Calu3 (cell line): Measurements from ENCODE around the gene LRRC8E. TPM values are rescaled to one million over a fixed set of nuclear protein-coding genes. Genes with fewer than 3 reads are reported as not detected.

ENCODE experiments used
- BruUV-seq: library from RNA; stranded (reverse); fragments of 400-500 nt; replicated peaks from 2 replicates; lab custom pipeline; 2021; lab: Mats Ljungman, UMichigan
- CTCF ChIA-PET: fragments of 300-600 bp; sonication (Branson Sonifier 250); formaldehyde crosslinking; loops from one replicate; lab custom pipeline; 2022; ENCODE audit warnings: antibody characterized with exemption; lab: Charles Lee
- DNase-seq: peaks from one replicate; pipeline ENCODE4 v3.0.0; 2022
- H3K27ac Mint-ChIP-seq: one replicate; pipeline ENCODE4 v1.8.0; 2022; ENCODE audit warnings: mixed read lengths; ENCODE audit not compliant: unreplicated experiment
- H3K27me3 Mint-ChIP-seq: one replicate; pipeline ENCODE4 v1.8.0; 2022; ENCODE audit warnings: mixed read lengths; ENCODE audit not compliant: unreplicated experiment
- H3K36me3 Mint-ChIP-seq: one replicate; pipeline ENCODE4 v1.8.0; 2022; ENCODE audit warnings: mild to moderate bottlenecking, moderate library complexity, mixed read lengths; ENCODE audit not compliant: insufficient read depth, unreplicated experiment
- H3K4me1 Mint-ChIP-seq: one replicate; pipeline ENCODE4 v1.8.0; 2022; ENCODE audit warnings: mild to moderate bottlenecking, low read depth, mixed read lengths; ENCODE audit not compliant: unreplicated experiment
- H3K4me3 Mint-ChIP-seq: one replicate; pipeline ENCODE4 v1.8.0; 2022; ENCODE audit warnings: mild to moderate bottlenecking, low read depth, moderate library complexity, mixed read lengths; ENCODE audit not compliant: unreplicated experiment
- H3K9me3 Mint-ChIP-seq: one replicate; pipeline ENCODE4 v1.8.0; 2022; ENCODE audit warnings: low read depth, mixed read lengths; ENCODE audit not compliant: unreplicated experiment
- intact Hi-C: fragments of 100-400 bp; cut with micrococcal nuclease; formaldehyde crosslinking; loops from one replicate; pipeline ENCODE4 v1.10.0; 2022; ENCODE audit not compliant: unreplicated experiment
- total RNA-seq: library from RNA; stranded (reverse); gene quantifications from 2 replicates; pipeline ENCODE4 v1.2.3, GENCODE V29; 2022
- TF ChIP-seq, protein P1 (sequence below): fragments of 200-600 bp; IDR thresholded peaks from one replicate; pipeline ENCODE4 v1.8.0; 2022; ENCODE audit warnings: antibody characterized with exemption; ENCODE audit not compliant: unreplicated experiment

Gene LRRC8E
- total RNA-seq, 1 experiment from 2014 or later: 8.0 TPM

DNA sequence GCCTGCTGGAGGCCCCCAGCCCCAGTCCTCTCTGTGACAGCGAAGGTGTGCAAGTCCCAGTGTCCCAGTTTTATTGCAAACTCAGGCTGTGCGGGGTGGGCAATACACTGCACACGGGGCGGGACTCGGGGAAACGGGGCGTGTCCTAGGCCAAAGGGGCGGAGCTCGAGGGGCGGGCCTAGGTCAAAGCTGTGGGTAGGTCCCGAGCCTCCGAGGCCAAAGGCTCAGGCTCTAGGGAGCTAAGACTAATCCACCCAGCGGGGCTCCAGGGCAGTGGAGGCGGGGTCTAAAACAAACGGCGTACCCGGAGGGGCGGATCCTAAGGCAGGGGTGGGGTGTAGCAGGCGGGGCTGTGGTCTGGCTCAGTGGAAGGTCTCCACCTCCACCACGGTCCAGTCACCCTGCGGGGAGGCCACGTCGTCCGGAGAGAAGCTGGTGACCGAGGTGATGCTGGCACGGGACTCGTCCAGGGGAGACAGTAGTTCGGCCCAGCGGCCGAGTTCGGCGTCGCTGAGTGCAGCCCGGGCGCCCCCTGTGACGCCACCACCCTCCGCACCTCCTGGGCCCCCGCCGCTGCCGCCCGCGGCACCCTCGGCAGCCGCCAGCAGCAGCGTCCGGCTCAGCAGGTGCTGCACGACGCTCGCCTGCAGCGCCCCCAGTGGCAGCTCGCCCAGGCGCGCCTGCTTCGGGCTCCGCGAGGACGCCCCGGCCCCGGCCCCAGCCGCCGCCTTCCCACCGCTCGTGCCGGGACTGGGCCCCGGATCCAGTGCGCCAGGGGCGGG, 19.4 kb upstream of the LRRC8E start:
- CTCF ChIA-PET: interaction anchor here (1.2 to 1.7 kb wide), 2 partner anchors 11 to 52 kb away, joined by 4 to 11 read pairs; partner anchors contain the start of gene SNAPC2
- TF ChIP-seq, protein P1, sequence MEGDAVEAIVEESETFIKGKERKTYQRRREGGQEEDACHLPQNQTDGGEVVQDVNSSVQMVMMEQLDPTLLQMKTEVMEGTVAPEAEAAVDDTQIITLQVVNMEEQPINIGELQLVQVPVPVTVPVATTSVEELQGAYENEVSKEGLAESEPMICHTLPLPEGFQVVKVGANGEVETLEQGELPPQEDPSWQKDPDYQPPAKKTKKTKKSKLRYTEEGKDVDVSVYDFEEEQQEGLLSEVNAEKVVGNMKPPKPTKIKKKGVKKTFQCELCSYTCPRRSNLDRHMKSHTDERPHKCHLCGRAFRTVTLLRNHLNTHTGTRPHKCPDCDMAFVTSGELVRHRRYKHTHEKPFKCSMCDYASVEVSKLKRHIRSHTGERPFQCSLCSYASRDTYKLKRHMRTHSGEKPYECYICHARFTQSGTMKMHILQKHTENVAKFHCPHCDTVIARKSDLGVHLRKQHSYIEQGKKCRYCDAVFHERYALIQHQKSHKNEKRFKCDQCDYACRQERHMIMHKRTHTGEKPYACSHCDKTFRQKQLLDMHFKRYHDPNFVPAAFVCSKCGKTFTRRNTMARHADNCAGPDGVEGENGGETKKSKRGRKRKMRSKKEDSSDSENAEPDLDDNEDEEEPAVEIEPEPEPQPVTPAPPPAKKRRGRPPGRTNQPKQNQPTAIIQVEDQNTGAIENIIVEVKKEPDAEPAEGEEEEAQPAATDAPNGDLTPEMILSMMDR: peak; percentile 45
- no TSS peak for BruUV-seq
- peak; percentile 70 for DNase-seq
- Mint-ChIP-seq H3K27me3 (no peaks in the 10 kb centered on the region), H3K36me3 (peaks cover 59% of the 10 kb centered on the region), H3K4me3 (peak overlapping the region; percentile 56), H3K27ac (no peak overlapping the region), H3K4me1 (peaks cover 17% of the 10 kb centered on the region), H3K9me3 (no peaks in the 10 kb centered on the region)
- intact Hi-C loops: no loop called here

DNA sequence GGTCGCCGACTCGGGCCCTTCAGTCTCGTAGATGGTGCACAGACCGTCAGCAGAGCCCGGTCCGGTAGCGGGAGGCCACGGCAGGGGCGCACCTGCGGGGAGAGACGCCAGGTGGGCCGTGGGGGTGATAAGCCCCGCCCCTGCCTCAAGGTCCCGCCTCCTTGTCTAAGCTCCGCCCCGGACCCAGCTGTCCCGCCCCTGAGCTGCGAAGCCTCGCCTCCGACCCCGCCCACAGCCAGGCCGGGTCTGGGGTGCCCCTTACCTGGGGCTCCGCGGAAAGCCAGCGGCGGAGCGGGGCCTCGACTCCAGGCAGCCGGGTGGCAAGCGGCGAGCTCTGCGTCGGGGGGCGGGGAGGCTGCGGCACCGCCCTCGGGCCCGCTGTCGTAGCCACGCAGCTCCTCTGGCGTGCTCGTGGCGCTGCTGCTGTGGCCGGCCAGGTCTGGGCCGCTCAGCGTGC, 18.8 kb upstream of the LRRC8E start:
- TF ChIP-seq, protein P1: no peak
- peak; percentile 33 for DNase-seq
- Mint-ChIP-seq H3K4me3 (peak overlapping the region; percentile 56), H3K27me3 (no peaks in the 10 kb centered on the region), H3K36me3 (peaks cover 58% of the 10 kb centered on the region), H3K9me3 (no peaks in the 10 kb centered on the region), H3K27ac (no peak overlapping the region), H3K4me1 (peaks cover 17% of the 10 kb centered on the region)
- intact Hi-C loops: no loop called here
- no TSS peak for BruUV-seq
- CTCF ChIA-PET: interaction anchor here (0.6 to 1.7 kb wide), 3 partner anchors 12 to 51 kb away, joined by 4 to 11 read pairs (median 5); partner anchors contain the start of genes MAP2K7 and SNAPC2

DNA sequence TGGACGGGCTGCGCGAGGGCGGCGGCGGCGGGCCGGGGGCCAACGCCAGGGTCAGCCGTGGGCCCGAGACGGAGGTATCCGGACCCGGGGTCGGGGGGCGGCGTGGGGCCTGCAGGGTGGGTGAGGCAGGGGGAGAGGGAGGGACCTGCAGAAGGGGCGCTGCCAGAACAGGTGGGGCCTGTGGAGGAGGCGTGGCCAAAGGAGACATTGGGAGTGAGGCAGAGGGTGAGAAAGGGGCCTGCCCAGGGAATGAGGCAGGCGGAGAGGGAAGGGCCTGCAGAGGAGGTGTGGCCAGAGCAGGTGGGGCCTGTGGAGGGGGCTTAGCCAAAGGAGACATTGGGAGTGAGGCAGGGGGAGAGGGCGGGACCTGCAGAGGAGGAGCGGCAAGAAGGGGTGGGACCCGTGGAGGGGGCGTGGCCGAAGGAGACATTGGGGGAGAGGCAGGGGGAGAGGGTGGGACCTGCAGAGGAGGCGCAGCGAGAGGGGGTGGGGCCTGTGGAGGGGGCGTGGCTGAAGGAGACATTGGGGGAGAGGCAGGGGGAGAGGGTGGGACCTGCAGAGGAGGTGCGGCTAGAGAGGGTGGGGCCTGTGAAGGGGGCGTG, 18.3 kb upstream of the LRRC8E start:
- BruUV-seq: no TSS peak
- H3K4me3 Mint-ChIP-seq: no peak overlapping the region

More for the DNA sequence above, 18.3 kb upstream of the LRRC8E start:
- CTCF ChIA-PET: interaction anchor here (0.6 to 1.7 kb wide), 3 partner anchors 12 to 50 kb away, joined by 4 to 11 read pairs (median 5); partner anchors contain the start of genes MAP2K7 and SNAPC2
- TF ChIP-seq, protein P1: no peak
- Mint-ChIP-seq H3K36me3 (peaks cover 56% of the 10 kb centered on the region), H3K27me3 (no peaks in the 10 kb centered on the region), H3K4me1 (peaks cover 17% of the 10 kb centered on the region), H3K27ac (no peak overlapping the region), H3K9me3 (no peaks in the 10 kb centered on the region)
- intact Hi-C loops: no loop called here
- DNase-seq: no peak
